PFSK-1 (cell line): ENCODE results near the gene SAMHD1.

ENCODE experiments used
- FOXP2 ChIP-seq: optimal IDR thresholded peaks from 2 replicates; pipeline ENCODE3; 2011; ENCODE audit warnings: borderline replicate concordance, control low read depth, inconsistent platforms; ENCODE audit not compliant: insufficient read depth; ENCODE audit errors: extremely low read length, extremely low read depth
- POLR2AphosphoS5 ChIP-seq: IDR thresholded peaks from 2 replicates; pipeline ENCODE4 v1.6.1; 2012; ENCODE audit warnings: low read depth, mild to moderate bottlenecking, control low read depth, low read length, moderate library complexity
- REST ChIP-seq, 2 experiments: IDR thresholded peaks; 2 replicates each; pipeline versions ENCODE4 v1.6.1 to v1.8.0; 2011 to 2012; ENCODE audit warnings: low read depth in 2 of 2, low read length in 2 of 2, control low read depth in 1 of 2, inconsistent platforms in 1 of 2, mild to moderate bottlenecking in 1 of 2, moderate library complexity in 1 of 2; ENCODE audit not compliant: insufficient read depth in 1 of 2
- SIN3A ChIP-seq: IDR thresholded peaks from 2 replicates; pipeline ENCODE4 v1.6.1; 2012; ENCODE audit warnings: mild to moderate bottlenecking, low read length, moderate library complexity, borderline replicate concordance; ENCODE audit not compliant: insufficient read depth
- TAF1 ChIP-seq: IDR thresholded peaks from 2 replicates; pipeline ENCODE4 v1.6.1; 2012; ENCODE audit warnings: low read length, control low read depth, borderline replicate concordance; ENCODE audit not compliant: insufficient read depth

Gene SAMHD1

DNA sequence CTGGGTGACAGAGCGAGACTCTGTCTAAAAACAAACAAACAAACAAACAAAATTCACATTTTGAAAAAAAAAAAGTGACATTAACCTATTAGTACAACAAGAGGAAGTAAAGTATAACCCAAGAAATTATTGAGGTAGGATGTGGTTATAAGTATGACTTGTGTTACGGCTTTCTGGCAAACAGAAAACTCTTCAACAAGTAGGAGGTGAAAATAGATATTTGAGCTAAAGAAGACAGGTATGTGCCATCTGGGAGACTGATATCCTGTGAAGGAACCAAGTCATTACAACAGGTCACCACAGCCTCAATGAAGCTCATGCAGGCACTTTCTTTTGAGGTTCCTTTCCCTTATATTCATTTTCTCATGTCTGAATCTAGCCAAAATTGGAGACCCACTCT, 46.8 kb downstream of the SAMHD1 start:
- TF ChIP-seq SIN3A (no peak), REST (IDR thresholded peaks at IDR 0.05; ENCODE audit: insufficient read depth in 1 of 2, low read depth in 2 of 2, low read length in 2 of 2) (no peak), POLR2AphosphoS5 (no peak)

DNA sequence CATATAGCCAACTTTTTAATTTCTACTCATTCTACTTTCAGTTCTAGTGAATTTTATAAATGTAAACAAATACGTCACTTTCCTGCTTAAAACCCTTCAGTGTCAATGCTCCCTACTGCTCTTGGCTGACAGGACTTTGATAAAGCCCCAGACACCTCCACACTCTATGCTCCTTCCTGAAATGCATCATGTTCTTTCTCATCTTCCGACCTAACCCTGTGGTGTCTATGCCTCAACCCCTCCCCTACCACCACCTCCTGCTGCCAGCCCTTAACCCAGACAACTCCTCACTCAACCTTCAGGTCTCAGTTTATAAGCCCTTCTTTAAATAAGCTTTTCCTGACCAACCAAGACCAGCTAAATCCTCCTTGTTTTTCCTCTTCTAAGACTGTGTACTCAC, 56.5 kb downstream of the SAMHD1 start:
- TF ChIP-seq REST (IDR thresholded peaks at IDR 0.05; ENCODE audit: insufficient read depth in 1 of 2, low read depth in 2 of 2, low read length in 2 of 2): no peak
- TF ChIP-seq TAF1: no peak
- TF ChIP-seq POLR2AphosphoS5: no peak
- no peak for TF ChIP-seq FOXP2
- TF ChIP-seq SIN3A: no peak

DNA sequence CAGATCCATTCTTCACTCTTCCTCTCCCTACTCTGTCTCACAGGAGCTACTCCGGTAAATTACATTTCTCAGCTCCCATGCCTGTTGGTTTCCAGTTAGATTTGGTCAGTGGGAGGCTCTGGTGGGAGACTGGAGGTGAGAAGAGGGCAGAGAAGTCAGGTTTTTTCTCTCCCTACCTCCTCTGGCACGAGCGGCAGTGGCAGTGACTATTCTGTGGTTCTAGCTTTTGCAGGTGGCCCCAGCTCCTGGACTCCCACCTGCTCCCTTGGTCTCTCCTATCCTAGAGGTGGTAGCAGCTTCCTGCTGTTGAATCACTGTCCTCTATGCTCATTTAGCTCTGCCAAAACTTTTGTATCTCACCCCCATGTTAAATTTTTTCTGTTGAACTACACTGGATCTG, 57.7 kb downstream of the SAMHD1 start:
- TF ChIP-seq SIN3A (no peak), TAF1 (no peak), FOXP2 (no peak), POLR2AphosphoS5 (no peak), REST (IDR thresholded peaks at IDR 0.05; ENCODE audit: insufficient read depth in 1 of 2, low read depth in 2 of 2, low read length in 2 of 2) (no peak)

- TF ChIP-seq FOXP2 (no peak), TAF1 (no peak), POLR2AphosphoS5 (no peak)
Observed at GRCh38 chr20:36891211-36891610, 60.3 kb downstream of the SAMHD1 start.

DNA sequence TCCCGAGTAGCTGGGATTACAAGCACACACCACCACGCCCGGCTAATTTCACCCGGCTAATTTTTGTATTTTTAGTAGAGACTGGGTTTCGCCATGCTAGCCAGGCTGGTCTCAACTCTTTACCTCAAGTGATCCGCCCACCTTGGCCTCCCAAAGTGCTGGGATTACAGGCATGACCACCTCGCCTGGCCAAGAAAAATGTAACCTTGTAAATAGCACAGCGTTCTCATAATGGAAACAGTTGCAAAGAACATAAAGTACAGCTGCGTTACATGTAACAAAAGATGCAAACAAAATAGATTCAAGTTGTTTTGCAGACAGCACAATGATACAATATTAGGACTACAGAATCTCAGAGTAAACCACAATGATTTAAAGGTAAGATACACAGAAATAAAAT, 60.9 kb downstream of the SAMHD1 start:
- no peak for TF ChIP-seq TAF1
- no peak for TF ChIP-seq POLR2AphosphoS5
- no peak for TF ChIP-seq FOXP2
- no peak for TF ChIP-seq SIN3A
- TF ChIP-seq REST (IDR thresholded peaks at IDR 0.05; ENCODE audit: insufficient read depth in 1 of 2, low read depth in 2 of 2, low read length in 2 of 2): no peak
